Sigmoid colon (tissue), 4 donors: ENCODE measurements around the gene SLC39A9.

Experiments used
- CTCF ChIP-seq, 4 experiments: fragments of 450-650 bp in 3 of 4; fragments of 200-600 bp in 1 of 4; IDR thresholded peaks; one replicate each; pipeline ENCODE4 v1.5.1; 2016 to 2019; ENCODE audit warnings: antibody characterized with exemption in 4 of 4, mild to moderate bottlenecking in 3 of 4, moderate library complexity in 2 of 4
- EP300 ChIP-seq, 4 donors: sonication (generic); formaldehyde crosslinking; IDR thresholded peaks; one replicate each; pipeline ENCODE4 v1.6.1; 2017; ENCODE audit warnings: antibody characterized with exemption in 4 of 4

- TF ChIP-seq CTCF (IDR thresholded peaks at IDR 0.05) (no peak), EP300 (IDR thresholded peaks at IDR 0.05) (no peak)
These were observed 1.7 kb downstream of the SLC39A9 start for GRCh38 chr14:69400154-69400553.
